Loucy (cell line): ENCODE data around the gene TTI1.

Source experiments
- H2AFZ ChIP-seq: fragments of 200-600 bp; sonication (generic); 2 replicates; pipeline ENCODE4 v1.6.0; 2016; ENCODE audit warnings: antibody characterized with exemption, mild to moderate bottlenecking, low read length, moderate library complexity
- H3F3A ChIP-seq: fragments of 200-600 bp; 2 replicates; pipeline ENCODE4 v1.6.0; 2016; ENCODE audit warnings: antibody characterized with exemption, low read depth, mild to moderate bottlenecking
- H3K27me3 ChIP-seq: fragments of 200-600 bp; sonication (generic); 2 replicates; pipeline ENCODE4 v1.6.1; 2014; ENCODE audit warnings: low read length, mild to moderate bottlenecking; ENCODE audit not compliant: insufficient read depth, poor library complexity, severe bottlenecking
- H3K36me3 ChIP-seq: fragments of 200-600 bp; sonication (generic); 2 replicates; pipeline ENCODE4 v1.6.1; 2016; ENCODE audit warnings: low read length; ENCODE audit not compliant: insufficient read depth
- H3K4me1 ChIP-seq: fragments of 200-600 bp; sonication (generic); 2 replicates; pipeline ENCODE4 v1.5.1; 2014; ENCODE audit warnings: low read length, mild to moderate bottlenecking; ENCODE audit not compliant: insufficient read depth, poor library complexity, severe bottlenecking
- H3K4me2 ChIP-seq: fragments of 200-600 bp; sonication (generic); 2 replicates; pipeline ENCODE4 v1.6.0; 2014; ENCODE audit warnings: antibody characterized with exemption, low read length, low read depth, mild to moderate bottlenecking; ENCODE audit not compliant: poor library complexity, severe bottlenecking
- H3K4me3 ChIP-seq: fragments of 200-600 bp; sonication (generic); 2 replicates; pipeline ENCODE4 v1.5.1; 2014; ENCODE audit warnings: low read length, mild to moderate bottlenecking, mixed read lengths; ENCODE audit not compliant: poor library complexity, severe bottlenecking
- H3K79me2 ChIP-seq: fragments of 200-600 bp; sonication (generic); 2 replicates; pipeline ENCODE4 v1.6.1; 2014; ENCODE audit warnings: low read length; ENCODE audit not compliant: insufficient read depth
- H3K9ac ChIP-seq: fragments of 200-600 bp; sonication (generic); 2 replicates; pipeline ENCODE4 v1.6.0; 2014; ENCODE audit warnings: mild to moderate bottlenecking, low read depth, low read length, moderate library complexity; ENCODE audit not compliant: poor library complexity, severe bottlenecking
- H3K9me2 ChIP-seq: fragments of 200-600 bp; sonication (generic); replicated peaks from 2 replicates; pipeline ENCODE4 v1.6.1; 2016; ENCODE audit warnings: low read depth, low read length, mixed read lengths
- H3K9me3 ChIP-seq: fragments of 200-600 bp; sonication (generic); 2 replicates; pipeline ENCODE4 v1.6.1; 2014; ENCODE audit warnings: mild to moderate bottlenecking, antibody characterized with exemption, low read length, low read depth; ENCODE audit not compliant: insufficient read depth
- H4K20me1 ChIP-seq: fragments of 200-600 bp; sonication (generic); 2 replicates; pipeline ENCODE4 v1.6.0; 2014; ENCODE audit warnings: antibody characterized with exemption, low read length, mild to moderate bottlenecking; ENCODE audit not compliant: insufficient read depth, poor library complexity, severe bottlenecking
- EZH2phosphoT487 ChIP-seq: fragments of 200-600 bp; IDR thresholded peaks from 2 replicates; pipeline ENCODE4 v1.6.1; 2018; ENCODE audit warnings: antibody characterized with exemption, mild to moderate bottlenecking, moderate library complexity, borderline replicate concordance
- TF ChIP-seq, protein P1 (sequence below): fragments of 200-600 bp; sonication (generic); conservative IDR thresholded peaks from 2 replicates; pipeline ENCODE4 v1.5.1; 2014; ENCODE audit warnings: mild to moderate bottlenecking, antibody characterized with exemption, low read length

TTI1 gene

GRCh38 chr20:38034108-38034649 is 923 bp upstream of the TTI1 start:
- TF ChIP-seq EZH2phosphoT487: no peak
- TF ChIP-seq, protein P1, sequence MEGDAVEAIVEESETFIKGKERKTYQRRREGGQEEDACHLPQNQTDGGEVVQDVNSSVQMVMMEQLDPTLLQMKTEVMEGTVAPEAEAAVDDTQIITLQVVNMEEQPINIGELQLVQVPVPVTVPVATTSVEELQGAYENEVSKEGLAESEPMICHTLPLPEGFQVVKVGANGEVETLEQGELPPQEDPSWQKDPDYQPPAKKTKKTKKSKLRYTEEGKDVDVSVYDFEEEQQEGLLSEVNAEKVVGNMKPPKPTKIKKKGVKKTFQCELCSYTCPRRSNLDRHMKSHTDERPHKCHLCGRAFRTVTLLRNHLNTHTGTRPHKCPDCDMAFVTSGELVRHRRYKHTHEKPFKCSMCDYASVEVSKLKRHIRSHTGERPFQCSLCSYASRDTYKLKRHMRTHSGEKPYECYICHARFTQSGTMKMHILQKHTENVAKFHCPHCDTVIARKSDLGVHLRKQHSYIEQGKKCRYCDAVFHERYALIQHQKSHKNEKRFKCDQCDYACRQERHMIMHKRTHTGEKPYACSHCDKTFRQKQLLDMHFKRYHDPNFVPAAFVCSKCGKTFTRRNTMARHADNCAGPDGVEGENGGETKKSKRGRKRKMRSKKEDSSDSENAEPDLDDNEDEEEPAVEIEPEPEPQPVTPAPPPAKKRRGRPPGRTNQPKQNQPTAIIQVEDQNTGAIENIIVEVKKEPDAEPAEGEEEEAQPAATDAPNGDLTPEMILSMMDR: no peak
- Histone ChIP-seq H3K4me3 (peak overlapping the region; percentile 95), H4K20me1 (peaks cover 38% of the 10 kb centered on the region), H3K9me2 (no peaks in the 10 kb centered on the region), H3K9ac (peak overlapping the region; percentile 95), H3F3A (no peaks in the 10 kb centered on the region), H3K79me2 (peaks cover 100% of the 10 kb centered on the region), H3K4me1 (peaks cover 65% of the 10 kb centered on the region), H3K27me3 (no peaks in the 10 kb centered on the region), H2AFZ (peak overlapping the region; percentile 87), H3K9me3 (no peaks in the 10 kb centered on the region), H3K36me3 (no peaks in the 10 kb centered on the region), H3K4me2 (peak overlapping the region; percentile 85)

GRCh38 chr20:38032585-38033329 is 499 bp downstream of the TTI1 start:
- peak overlapping the region; percentile 85 for H3K4me2 ChIP-seq
- TF ChIP-seq EZH2phosphoT487: no peak
- TF ChIP-seq, protein P1: no peak
- H3F3A ChIP-seq: no peaks in the 10 kb centered on the region
- no peaks in the 10 kb centered on the region for H3K36me3 ChIP-seq
- no peaks in the 10 kb centered on the region for H3K9me2 ChIP-seq
- H3K4me1 ChIP-seq: peaks cover 54% of the 10 kb centered on the region
- no peaks in the 10 kb centered on the region for H3K9me3 ChIP-seq
- H3K4me3 ChIP-seq: peak overlapping the region; percentile 95
- peaks cover 27% of the 10 kb centered on the region for H4K20me1 ChIP-seq
- peak overlapping the region; percentile 95 for H3K9ac ChIP-seq
- peaks cover 100% of the 10 kb centered on the region for H3K79me2 ChIP-seq
- H3K27me3 ChIP-seq: no peaks in the 10 kb centered on the region
- peak overlapping the region; percentile 87 for H2AFZ ChIP-seq

DNA sequence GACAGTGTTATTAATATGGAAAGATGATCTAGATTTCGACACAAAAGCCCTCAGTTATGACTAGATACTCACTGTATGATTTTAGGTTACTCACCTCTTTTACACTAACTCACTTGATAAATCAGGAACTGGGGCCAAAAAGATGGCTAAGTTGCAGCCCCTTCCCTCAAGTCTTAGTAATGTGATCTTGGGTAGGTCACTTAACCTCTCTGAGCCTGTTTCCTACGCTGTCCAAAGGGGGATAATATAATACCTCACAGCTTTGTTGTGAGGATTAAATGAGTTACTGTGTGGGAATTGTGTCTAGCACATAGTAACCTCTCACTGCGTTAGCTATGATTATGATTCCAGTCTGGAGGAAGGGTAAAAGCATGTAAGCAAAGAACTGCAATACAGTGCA is 1.3 kb downstream of the TTI1 start:
- peak overlapping the region; percentile 85 for H3K4me2 ChIP-seq
- peaks cover 20% of the 10 kb centered on the region for H4K20me1 ChIP-seq
- TF ChIP-seq, protein P1: no peak
- H3K4me3 ChIP-seq: peak overlapping the region; percentile 95
- H3K9me3 ChIP-seq: no peaks in the 10 kb centered on the region
- H3K36me3 ChIP-seq: no peaks in the 10 kb centered on the region
- peaks cover 100% of the 10 kb centered on the region for H3K79me2 ChIP-seq
- peaks cover 46% of the 10 kb centered on the region for H3K4me1 ChIP-seq
- no peaks in the 10 kb centered on the region for H3K9me2 ChIP-seq
- peak overlapping the region; percentile 95 for H3K9ac ChIP-seq
- H3K27me3 ChIP-seq: no peaks in the 10 kb centered on the region
- H3F3A ChIP-seq: no peaks in the 10 kb centered on the region
- H2AFZ ChIP-seq: no peak overlapping the region
